Activated CD4-positive, alpha-beta T cell treated with anti-CD3 and anti-CD28 coated beads, Interleukin-2, amount 50 U/mL, for 48 hours (primary cell): ENCODE data around the gene TBX1.
A peak's percentile ranks its signal among the peaks of the same experiment; 100 is the strongest.
"Not testable (repeated sequence)": the region's sequence is repeated elsewhere in the genome, so short reads cannot be mapped to it uniquely, and the experiment has no call there.

Source experiments
- DNase-seq, 2 experiments: peaks; one replicate each; pipeline ENCODE4 v3.0.0-alpha.2; 2020

Gene TBX1

GRCh38 chr22:19765477-19766239 lies 5.1 kb downstream of the TBX1 start:
- no peak for DNase-seq

DNA sequence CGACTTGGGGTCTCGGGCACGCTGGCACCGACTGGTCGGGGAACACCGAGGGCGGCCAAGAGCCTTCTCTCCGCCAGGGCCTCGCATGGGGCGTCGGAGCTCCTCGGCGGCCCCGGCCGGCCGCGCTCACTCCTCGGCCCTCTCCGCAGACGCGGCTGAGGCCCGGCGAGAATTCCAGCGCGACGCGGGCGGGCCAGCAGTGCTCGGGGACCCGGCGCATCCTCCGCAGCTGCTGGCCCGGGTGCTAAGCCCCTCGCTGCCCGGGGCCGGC lies 5.6 kb downstream of the TBX1 start:
- no peak for DNase-seq

DNA sequence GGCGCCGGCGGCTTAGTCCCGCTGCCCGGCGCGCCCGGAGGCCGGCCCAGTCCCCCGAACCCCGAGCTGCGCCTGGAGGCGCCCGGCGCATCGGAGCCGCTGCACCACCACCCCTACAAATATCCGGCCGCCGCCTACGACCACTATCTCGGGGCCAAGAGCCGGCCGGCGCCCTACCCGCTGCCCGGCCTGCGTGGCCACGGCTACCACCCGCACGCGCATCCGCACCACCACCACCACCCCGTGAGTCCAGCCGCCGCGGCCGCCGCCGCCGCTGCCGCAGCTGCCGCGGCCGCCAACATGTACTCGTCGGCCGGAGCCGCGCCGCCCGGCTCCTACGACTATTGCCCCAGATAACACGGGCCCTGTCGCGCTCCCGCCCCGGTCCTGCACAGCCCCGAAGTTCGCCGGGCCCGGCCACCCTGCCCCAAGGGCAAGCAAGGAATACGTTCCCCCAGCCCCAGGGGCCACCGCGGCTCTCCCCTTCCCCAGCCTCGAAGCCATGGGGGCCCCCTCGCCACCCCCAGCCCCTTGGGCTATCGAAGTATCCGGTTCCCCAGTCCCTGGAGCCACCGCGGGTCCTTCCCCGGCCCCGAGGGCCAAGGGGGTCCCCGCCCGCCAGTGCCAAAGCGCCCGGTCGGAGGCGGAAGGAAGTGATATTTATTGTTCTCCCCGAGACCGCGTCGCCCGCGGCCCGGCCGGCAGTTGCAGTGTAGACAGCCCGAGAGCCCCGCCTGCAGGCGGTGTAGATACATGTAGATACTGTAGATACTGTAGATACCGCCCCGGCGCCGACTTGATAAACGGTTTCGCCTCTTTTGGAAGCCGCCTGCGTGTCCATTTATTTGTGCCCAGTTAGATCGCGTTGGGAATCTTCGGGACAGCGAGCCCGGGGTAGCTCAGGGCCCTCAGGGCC lies 6.2 kb downstream of the TBX1 start:
- peak; percentile 55 to 66 for DNase-seq

DNA sequence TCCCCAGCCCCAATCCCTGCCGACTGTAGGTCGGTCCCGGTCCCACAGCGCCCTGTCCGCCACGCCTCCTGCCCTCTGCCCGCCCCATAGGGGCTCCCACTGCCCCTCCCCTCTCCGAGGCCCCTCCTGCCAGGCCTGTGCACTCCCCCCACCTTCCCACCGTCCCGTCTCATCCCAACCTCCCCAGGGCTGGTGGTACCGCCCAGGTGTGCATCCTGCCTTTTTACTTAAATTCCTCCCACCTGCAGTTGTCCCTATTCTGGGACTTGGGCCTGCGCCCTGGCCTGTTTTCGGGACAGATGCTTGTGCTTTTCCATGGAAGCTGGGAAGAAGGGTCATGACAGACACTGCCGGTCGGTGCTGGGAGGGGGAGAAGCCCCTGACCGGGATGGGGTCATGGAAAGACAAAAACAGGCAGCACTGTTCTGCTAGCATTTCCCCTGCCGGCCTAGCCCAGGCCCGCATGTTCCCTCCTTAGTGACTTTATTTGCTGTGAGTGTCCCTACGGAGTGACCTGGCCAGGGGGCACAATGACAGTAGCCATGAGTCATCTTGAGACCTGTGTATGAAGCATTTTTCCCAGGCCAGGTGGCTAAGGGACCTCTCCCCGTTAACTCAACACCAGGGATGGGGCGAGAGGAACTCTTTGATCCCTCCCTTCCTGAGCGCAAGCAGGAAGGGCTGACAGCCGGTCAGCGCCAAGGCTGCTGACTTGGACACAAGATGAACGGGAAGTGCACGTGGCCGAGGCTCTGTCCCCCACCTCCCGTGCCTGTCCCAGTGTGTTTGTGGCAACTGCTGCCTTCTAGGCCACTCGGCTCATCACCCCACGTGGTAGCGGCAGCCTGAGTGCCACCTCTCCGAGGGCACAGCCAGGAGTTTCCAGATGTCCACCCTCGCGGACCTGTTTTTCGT lies 7.1 kb downstream of the TBX1 start:
- no peak for DNase-seq

GRCh38 chr22:19769393-19769715 lies 8.8 kb downstream of the TBX1 start:
- no peak for DNase-seq

GRCh38 chr22:19770349-19771220 lies 10.0 kb downstream of the TBX1 start:
- DNase-seq, result no peak

DNA sequence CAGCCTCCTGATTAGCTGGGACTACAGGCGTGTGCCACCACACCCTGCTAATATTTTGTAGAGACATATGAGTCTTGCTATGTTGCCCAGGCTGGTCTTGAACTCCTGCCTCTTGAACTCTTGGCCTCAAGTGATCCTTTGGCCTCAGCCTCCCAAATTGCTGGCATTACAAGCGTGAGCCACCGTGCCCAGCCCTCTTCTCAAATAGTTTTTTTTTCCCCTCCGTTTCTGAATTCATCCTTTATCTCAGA lies 11.8 kb downstream of the TBX1 start:
- no peak for DNase-seq

GRCh38 chr22:19772673-19773469 lies 12.3 kb downstream of the TBX1 start:
- no peak for DNase-seq

DNA sequence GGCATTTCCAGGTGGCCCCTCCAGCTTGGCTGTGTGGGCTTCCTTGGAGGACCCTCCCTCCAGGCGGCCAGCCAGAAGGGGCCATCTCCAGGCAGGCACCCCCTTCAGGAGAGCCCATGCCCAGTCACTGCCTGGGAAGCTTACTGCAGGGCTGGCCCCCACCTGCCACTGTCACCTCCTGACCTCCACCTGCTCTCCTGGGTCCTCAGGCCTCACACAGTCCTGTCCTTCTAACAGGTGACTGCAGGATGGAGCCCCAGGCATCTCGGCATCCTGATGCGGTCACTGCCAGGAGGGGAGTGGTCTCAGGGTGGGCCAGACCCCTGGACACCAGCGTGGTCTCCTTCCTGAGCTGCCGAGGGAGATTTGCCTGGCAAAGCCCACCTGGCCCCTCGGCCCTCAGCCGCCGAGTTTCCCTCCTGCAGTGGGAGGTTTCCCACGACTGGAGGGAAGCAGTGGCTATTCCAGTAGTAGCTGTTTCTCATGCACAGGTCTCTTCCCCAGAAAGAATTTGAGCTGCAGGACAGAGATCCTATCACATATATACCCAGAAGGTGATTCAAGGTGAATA lies 13.0 kb downstream of the TBX1 start:
- no peak for DNase-seq

GRCh38 chr22:19774628-19775027 lies 14.1 kb downstream of the TBX1 start:
- no peak for DNase-seq

- DNase-seq, result no peak
These were observed 15.1 kb downstream of the TBX1 start for GRCh38 chr22:19775496-19776325.

GRCh38 chr22:19776433-19777031 lies 16.0 kb downstream of the TBX1 start:
- no peak for DNase-seq

GRCh38 chr22:19777192-19777591 lies 16.6 kb downstream of the TBX1 start:
- not testable (repeated sequence) for DNase-seq

DNA sequence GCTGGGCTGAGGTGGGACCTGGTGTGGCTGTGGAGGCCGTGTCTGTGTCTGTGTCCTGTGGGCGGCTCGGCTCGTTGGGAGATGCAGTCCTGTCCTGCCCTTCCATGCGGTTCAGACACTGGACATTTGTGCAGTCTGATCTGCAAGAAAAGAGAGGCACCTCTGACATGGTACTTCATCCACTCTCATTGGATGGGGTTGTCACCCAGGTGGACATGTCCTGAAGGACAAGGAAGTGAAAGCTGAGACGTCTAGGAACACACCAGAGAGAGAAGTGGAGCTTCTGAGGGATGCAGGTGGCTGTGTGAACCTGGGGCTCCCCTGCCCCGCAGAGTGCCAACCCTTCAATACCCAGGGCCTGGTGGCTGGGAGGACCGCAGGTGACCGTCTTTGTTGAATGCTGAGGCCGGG lies 18.4 kb downstream of the TBX1 start:
- DNase-seq, result no peak

- no peak for DNase-seq
These were observed 19.2 kb downstream of the TBX1 start for GRCh38 chr22:19779685-19780268.

GRCh38 chr22:19782533-19782932 lies 22.0 kb downstream of the TBX1 start:
- DNase-seq, result no peak

GRCh38 chr22:19783586-19784383 lies 23.2 kb downstream of the TBX1 start:
- DNase-seq, result no peak

GRCh38 chr22:19784384-19785175 lies 24.0 kb downstream of the TBX1 start:
- no peak for DNase-seq
